ENCODE results near the gene FYB2. TPM values are rescaled to one million over a fixed set of nuclear protein-coding genes. Genes with fewer than 3 reads are reported as not detected.

FYB2 gene
- total RNA-seq, 2 experiments from 2014 or later, result not detected

GRCh38 chr1:56715156-56715555 lies 104.0 kb downstream of the FYB2 start:
- Mint-ChIP-seq H3K36me3 (ENCODE audit: low read depth) (no peaks in the 10 kb centered on the region), H3K27ac (no peak overlapping the region), H3K4me3 (no peak overlapping the region), H3K4me1 (ENCODE audit: low read depth) (no peaks in the 10 kb centered on the region), H3K9me3 (no peaks in the 10 kb centered on the region), H3K27me3 (peaks cover 8% of the 10 kb centered on the region)
- TF ChIP-seq CTCF (IDR thresholded peaks at IDR 0.05), result no peak
- intact Hi-C loops (cut with micrococcal nuclease), result no loop called here
- no peak for ATAC-seq
- POLR2A ChIA-PET, result no interaction called here
- CTCF ChIA-PET, result no interaction called here
- no peak for DNase-seq

- DNase-seq (no peak), ATAC-seq (no peak)
- no peak overlapping the region for H3K4me3 Mint-ChIP-seq
- no peak for TF ChIP-seq CTCF (IDR thresholded peaks at IDR 0.05)
- CTCF ChIA-PET, result no interaction called here
- no peaks in the 10 kb centered on the region for H3K36me3 Mint-ChIP-seq (ENCODE audit: low read depth)
- POLR2A ChIA-PET, result no interaction called here
- H3K27ac Mint-ChIP-seq, result no peak overlapping the region
- no peaks in the 10 kb centered on the region for H3K9me3 Mint-ChIP-seq
- H3K4me1 Mint-ChIP-seq (ENCODE audit: low read depth), result no peaks in the 10 kb centered on the region
- peaks cover 13% of the 10 kb centered on the region for H3K27me3 Mint-ChIP-seq
- intact Hi-C loops (cut with micrococcal nuclease), result no loop called here
These were observed 106.1 kb downstream of the FYB2 start for GRCh38 chr1:56713112-56713511.

GRCh38 chr1:56712150-56712549 lies 107.1 kb downstream of the FYB2 start:
- ATAC-seq (no peak), DNase-seq (no peak)
- Mint-ChIP-seq H3K36me3 (ENCODE audit: low read depth) (no peaks in the 10 kb centered on the region), H3K27ac (no peak overlapping the region), H3K4me1 (ENCODE audit: low read depth) (no peaks in the 10 kb centered on the region), H3K27me3 (peaks cover 16% of the 10 kb centered on the region), H3K9me3 (no peaks in the 10 kb centered on the region), H3K4me3 (no peak overlapping the region)
- TF ChIP-seq CTCF (IDR thresholded peaks at IDR 0.05), result no peak
- POLR2A ChIA-PET, result no interaction called here
- intact Hi-C loops (cut with micrococcal nuclease), result no loop called here
- CTCF ChIA-PET, result no interaction called here

- CTCF ChIA-PET, result no interaction called here
- Mint-ChIP-seq H3K4me1 (ENCODE audit: low read depth) (no peaks in the 10 kb centered on the region), H3K4me3 (no peak overlapping the region), H3K36me3 (ENCODE audit: low read depth) (no peaks in the 10 kb centered on the region), H3K27ac (no peak overlapping the region), H3K27me3 (peaks cover 17% of the 10 kb centered on the region), H3K9me3 (no peaks in the 10 kb centered on the region)
- intact Hi-C loops (cut with micrococcal nuclease), result no loop called here
- TF ChIP-seq CTCF (IDR thresholded peaks at IDR 0.05), result no peak
- ATAC-seq, result no peak
- POLR2A ChIA-PET, result no interaction called here
- DNase-seq, result no peak
These were observed 108.6 kb downstream of the FYB2 start for GRCh38 chr1:56710646-56711045.

GRCh38 chr1:56709995-56710394 lies 109.2 kb downstream of the FYB2 start:
- intact Hi-C loops (cut with micrococcal nuclease), result no loop called here
- no peaks in the 10 kb centered on the region for H3K9me3 Mint-ChIP-seq
- ChIA-PET POLR2A (no interaction called here), CTCF (interaction anchor here (0.7 to 1.1 kb wide), 4 partner anchors 13 to 1426 kb away, joined by 3 to 6 read pairs (median 4); no protein-coding TSS in a partner anchor)
- no peak for TF ChIP-seq CTCF (IDR thresholded peaks at IDR 0.05)
- DNase-seq (no peak), ATAC-seq (no peak)
- H3K4me3 Mint-ChIP-seq, result no peak overlapping the region
- peaks cover 15% of the 10 kb centered on the region for H3K27me3 Mint-ChIP-seq
- no peak overlapping the region for H3K27ac Mint-ChIP-seq
- no peaks in the 10 kb centered on the region for H3K4me1 Mint-ChIP-seq (ENCODE audit: low read depth)
- no peaks in the 10 kb centered on the region for H3K36me3 Mint-ChIP-seq (ENCODE audit: low read depth)

Measured in activated CD8-positive, alpha-beta T cell treated with anti-CD3 and anti-CD28 coated beads for 36 hours (primary cell).